Tibial nerve (tissue), 4 donors: Measurements from ENCODE around the gene ATN1. TPM values are rescaled to one million over a fixed set of nuclear protein-coding genes. Genes with fewer than 3 reads are reported as not detected.
A peak's percentile ranks its signal among the peaks of the same experiment; 100 is the strongest.

ENCODE experiments used
- DNase-seq, 2 donors: peaks; one replicate each; pipeline ENCODE4 v3.0.0-alpha.2; 2019; ENCODE audit warnings: low spot score in 2 of 2
- H3K27ac ChIP-seq, 4 donors: fragments of 200-600 bp; sonication (generic) in 3 of 4; one replicate each; pipeline ENCODE4 v1.5.1; 2017 to 2019; ENCODE audit warnings: mild to moderate bottlenecking in 1 of 4
- H3K27me3 ChIP-seq, 2 donors: fragments of 200-600 bp; sonication (generic) in 1 of 2; one replicate each; pipeline versions ENCODE4 v1.5.1 to v1.6.0; 2017 to 2019
- H3K36me3 ChIP-seq, 3 donors: fragments of 200-600 bp; sonication (generic); one replicate each; pipeline ENCODE4 v1.5.1; 2018 to 2019
- H3K4me1 ChIP-seq, 4 donors: fragments of 200-600 bp; sonication (generic) in 3 of 4; one replicate each; pipeline ENCODE4 v1.5.1; 2017 to 2019
- H3K4me3 ChIP-seq, 4 donors: fragments of 200-600 bp; sonication (generic) in 3 of 4; one replicate each; pipeline ENCODE4 v1.5.1; 2017 to 2019; ENCODE audit warnings: mild to moderate bottlenecking in 1 of 4, moderate library complexity in 1 of 4
- H3K9me3 ChIP-seq, 4 donors: fragments of 200-600 bp; sonication (generic) in 3 of 4; one replicate each; pipeline ENCODE4 v1.5.1; 2017 to 2019
- CTCF ChIP-seq, 5 experiments: fragments of 200-600 bp in 3 of 5; fragments of 450-650 bp in 2 of 5; sonication (generic) in 3 of 5; IDR thresholded peaks; one replicate each; pipeline ENCODE4 v1.5.1; 2016 to 2019; ENCODE audit warnings: antibody characterized with exemption in 5 of 5, mild to moderate bottlenecking in 3 of 5, moderate library complexity in 2 of 5
- EP300 ChIP-seq, 2 donors: sonication (generic); formaldehyde crosslinking; IDR thresholded peaks; one replicate each; pipeline ENCODE4 v1.6.1; 2017; ENCODE audit warnings: antibody characterized with exemption in 2 of 2, mild to moderate bottlenecking in 1 of 2
- POLR2A ChIP-seq, 2 donors: fragments of 450-650 bp; IDR thresholded peaks; one replicate each; pipeline ENCODE4 v1.6.1; 2017; ENCODE audit warnings: antibody characterized with exemption in 2 of 2, mild to moderate bottlenecking in 2 of 2, moderate library complexity in 2 of 2
- WGBS, 2 donors: methylation state at CpG; one replicate each; pipeline ENCODE4 v1.1.5; 2018; 5-methylcytosine and 5-hydroxymethylcytosine counted together
- total RNA-seq, 4 donors: library from RNA; depleted of rRNA; stranded (reverse); fragments of >200 nt; gene quantifications; one replicate each; pipeline ENCODE4 v1.1.0, GENCODE V29; 2016

The ATN1 gene
- total RNA-seq, 4 donors from 2014 or later = 92.2 to 260 (median 123) TPM

GRCh38 chr12:6959805-6960592 lies 32.2 kb downstream of the ATN1 start:
- Histone ChIP-seq H3K27me3 (no peaks in the 10 kb centered on the region), H3K4me1 (peaks cover 0 to 75% (median 43%) of the 10 kb centered on the region in 4 donors), H3K9me3 (no peaks in the 10 kb centered on the region), H3K4me3 (no peak overlapping the region), H3K27ac (peak overlapping the region in 3 of 4 donors; percentile 77 to 96 (median 86)), H3K36me3 (no peaks in the 10 kb centered on the region)
- WGBS, 2 donors = 89 to 91% methylated on average over 26 of the region's 26 CpGs
- DNase-seq = no peak
- TF ChIP-seq POLR2A (IDR thresholded peaks at IDR 0.05) = no peak
- no peak for TF ChIP-seq EP300 (IDR thresholded peaks at IDR 0.05)
- no peak for TF ChIP-seq CTCF (IDR thresholded peaks at IDR 0.05)

DNA sequence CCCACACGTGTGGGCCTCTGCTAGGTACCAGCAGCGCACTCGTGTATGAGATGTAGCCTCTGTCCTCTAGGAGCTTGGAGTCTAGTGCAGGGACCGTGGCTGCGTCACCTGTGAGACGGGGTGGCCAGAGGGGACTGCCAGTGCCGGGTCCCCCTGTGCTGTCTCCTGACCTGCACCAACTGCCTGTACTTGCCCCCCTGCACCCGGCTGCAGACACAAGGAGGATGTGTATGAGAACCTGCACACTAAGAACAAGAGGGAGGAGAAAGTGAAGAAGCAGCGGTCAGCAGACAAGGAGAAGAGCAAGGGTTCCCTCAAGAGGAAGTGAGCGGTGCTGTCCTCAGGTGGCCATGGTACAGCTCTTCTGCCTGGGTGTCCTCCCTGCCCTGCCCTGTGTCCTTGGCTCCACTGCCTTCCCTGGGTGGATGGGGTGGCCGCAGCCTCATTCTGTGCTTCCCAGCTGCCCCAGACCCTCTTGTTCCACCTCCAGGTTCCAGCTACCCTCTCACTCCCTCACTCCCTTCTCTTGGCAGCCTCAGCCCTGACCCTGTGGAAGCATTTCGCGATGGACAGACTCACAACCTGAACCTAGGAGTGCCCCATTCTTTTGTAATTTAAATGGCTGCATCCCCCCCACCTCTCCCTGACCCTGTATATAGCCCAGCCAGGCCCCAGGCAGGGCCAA lies 33.0 kb downstream of the ATN1 start:
- WGBS, 2 donors = 71 to 72% methylated on average over 13 of the region's 13 CpGs
- peak in 2 of 5 experiments; percentile 19 to 20 for TF ChIP-seq CTCF (IDR thresholded peaks at IDR 0.05)
- TF ChIP-seq EP300 (IDR thresholded peaks at IDR 0.05) = no peak
- no peak for TF ChIP-seq POLR2A (IDR thresholded peaks at IDR 0.05)
- Histone ChIP-seq H3K27me3 (no peaks in the 10 kb centered on the region), H3K4me1 (peaks cover 0 to 70% (median 46%) of the 10 kb centered on the region in 4 donors), H3K9me3 (no peaks in the 10 kb centered on the region), H3K4me3 (peak overlapping the region in 2 of 4 donors; percentile 19 to 22), H3K27ac (peak overlapping the region; percentile 73 to 96 (median 82)), H3K36me3 (peaks cover 0 to 7% (median 2%) of the 10 kb centered on the region in 3 donors)
- no peak for DNase-seq

GRCh38 chr12:6961278-6961694 lies 33.5 kb downstream of the ATN1 start:
- Histone ChIP-seq H3K27ac (peak overlapping the region; percentile 73 to 96 (median 82)), H3K36me3 (peaks cover 0 to 12% (median 7%) of the 10 kb centered on the region in 3 donors), H3K9me3 (no peaks in the 10 kb centered on the region), H3K27me3 (no peaks in the 10 kb centered on the region), H3K4me3 (peak overlapping the region in 2 of 4 donors; percentile 19 to 22), H3K4me1 (peaks cover 0 to 67% (median 44%) of the 10 kb centered on the region in 4 donors)
- TF ChIP-seq POLR2A (IDR thresholded peaks at IDR 0.05) (peak; percentile 13 to 14), EP300 (IDR thresholded peaks at IDR 0.05) (peak in 1 of 2 donors; percentile 69), CTCF (IDR thresholded peaks at IDR 0.05) (no peak)
- no peak for DNase-seq
- 25 to 31% methylated on average over 24 of the region's 24 CpGs for WGBS, 2 donors

DNA sequence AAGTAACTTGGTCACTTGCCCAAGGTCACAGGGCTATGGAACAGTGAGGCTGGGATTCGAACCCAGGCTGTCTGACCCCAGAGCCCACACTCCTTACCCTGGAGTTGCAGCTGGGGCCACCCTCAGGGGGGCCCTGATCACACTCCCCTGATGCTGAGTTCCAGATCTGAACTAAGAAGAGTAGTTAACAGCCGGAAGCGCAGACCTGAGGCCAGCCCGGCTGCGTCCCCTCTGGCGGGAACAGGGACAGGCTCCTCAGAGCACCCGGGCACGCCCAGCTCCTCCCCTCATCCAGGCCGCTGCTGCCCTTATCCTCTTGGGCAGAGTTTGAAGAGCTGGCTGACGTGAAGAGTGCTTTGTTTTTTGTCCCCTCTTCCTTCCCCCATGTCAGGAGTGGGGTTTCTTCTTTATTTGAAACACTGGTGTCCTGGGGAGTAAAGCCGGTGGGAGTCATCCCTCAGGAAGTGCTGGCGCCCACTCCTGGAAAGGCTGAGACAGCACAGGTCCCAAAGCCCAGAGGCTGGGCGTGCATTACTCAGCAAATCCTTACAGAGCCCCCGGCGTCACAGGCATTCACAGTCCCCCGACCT lies 34.0 kb downstream of the ATN1 start:
- peaks cover 0 to 67% (median 42%) of the 10 kb centered on the region in 4 donors for H3K4me1 ChIP-seq
- DNase-seq = no peak
- WGBS, 2 donors = 7 to 11% methylated on average over 16 of the region's 16 CpGs

More for the DNA sequence above, 34.0 kb downstream of the ATN1 start:
- peaks cover 0 to 17% (median 11%) of the 10 kb centered on the region in 3 donors for H3K36me3 ChIP-seq
- H3K4me3 ChIP-seq = peak overlapping the region in 2 of 4 donors; percentile 19 to 22
- peak overlapping the region; percentile 73 to 96 (median 82) for H3K27ac ChIP-seq
- no peaks in the 10 kb centered on the region for H3K9me3 ChIP-seq
- H3K27me3 ChIP-seq = no peaks in the 10 kb centered on the region
- peak; percentile 17 to 47 (median 44) for TF ChIP-seq CTCF (IDR thresholded peaks at IDR 0.05)
- TF ChIP-seq POLR2A (IDR thresholded peaks at IDR 0.05) = no peak
